Neural progenitor cell (in vitro differentiated cells): ENCODE data around the gene FGF22.

Experiments used
- CTCF ChIP-seq: fragments of 200-600 bp; sonication (generic); IDR thresholded peaks from 2 replicates; pipeline ENCODE4 v1.5.1; 2017; ENCODE audit warnings: antibody characterized with exemption, mild to moderate bottlenecking
- EZH2 ChIP-seq: fragments of 200-600 bp; sonication (generic); IDR thresholded peaks from 2 replicates; pipeline ENCODE4 v1.6.1; 2017; ENCODE audit warnings: antibody characterized with exemption, mild to moderate bottlenecking, moderate library complexity
- EZH2phosphoT487 ChIP-seq: fragments of 200-600 bp; sonication (generic); IDR thresholded peaks from 2 replicates; pipeline ENCODE4 v1.6.1; 2017; ENCODE audit warnings: antibody characterized with exemption

DNA sequence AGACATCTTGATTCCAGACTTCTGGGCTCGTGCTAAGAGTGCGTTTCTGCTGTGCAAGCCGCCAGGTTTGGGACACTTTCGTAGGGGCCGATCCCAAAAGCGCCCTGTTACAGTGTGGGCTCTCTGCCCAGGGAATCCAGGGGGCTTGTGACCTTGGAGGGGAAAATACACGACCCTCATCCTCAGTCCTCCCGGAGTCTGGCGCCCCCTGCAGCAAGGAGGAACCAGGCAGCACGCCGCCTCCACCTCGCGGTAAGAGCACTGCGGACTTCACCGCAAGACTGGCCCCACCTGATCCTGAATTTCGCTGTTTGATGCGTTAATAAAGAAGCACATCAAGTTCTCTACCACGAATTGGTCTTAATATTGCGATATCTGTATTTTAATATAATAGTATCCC, 11.5 kb upstream of the FGF22 start:
- TF ChIP-seq CTCF = peak; percentile 59
- TF ChIP-seq EZH2phosphoT487 = no peak
- TF ChIP-seq EZH2 = no peak
